Endothelial cell of umbilical vein (primary cell): ENCODE measurements around the gene EPHA4. TPM values are rescaled to one million over a fixed set of nuclear protein-coding genes. Genes with fewer than 3 reads are reported as not detected.
A peak's percentile ranks its signal among the peaks of the same experiment; 100 is the strongest.

Source experiments
- Bru-seq: library from RNA; stranded (reverse); fragments of 400-500 nt; gene quantifications from one replicate; lab custom pipeline; 2021; lab: Mats Ljungman, UMichigan
- BruChase-seq, 2 experiments: library from RNA; stranded (reverse); fragments of 400-500 nt; gene quantifications; one replicate each; lab custom pipeline; 2021; lab: Mats Ljungman, UMichigan
- BruUV-seq: library from RNA; stranded (reverse); fragments of 400-500 nt; replicated peaks from 2 replicates; lab custom pipeline; 2021; lab: Mats Ljungman, UMichigan
- CTCF ChIA-PET: fragments of 300-600, 350-600 bp; sonication (Branson Sonifier 250); formaldehyde crosslinking; loops from one replicate; lab custom pipeline; 2021; ENCODE audit warnings: antibody characterized with exemption, inconsistent platforms; lab: Charles Lee
- POLR2A ChIA-PET: fragments of 300-600, 350-600 bp; sonication (Branson Sonifier 250); formaldehyde crosslinking; loops from one replicate; lab custom pipeline; 2021; ENCODE audit warnings: antibody characterized with exemption, inconsistent platforms; lab: Charles Lee
- DNase-seq: peaks from one replicate; pipeline ENCODE4 v3.0.0-alpha.2; 2011; ENCODE audit warnings: low read depth, low spot score
- FAIRE-seq: peaks from 2 replicates; lab custom pipeline; 2011; peaks lifted over from hg19 to GRCh38; lab: Jason Lieb, UNC
- H2AFZ ChIP-seq: 2 replicates; pipeline ENCODE4 v1.6.0; 2012; ENCODE audit warnings: low read depth, low read length, control low read depth, inconsistent platforms
- H3K27ac ChIP-seq: 2 replicates; pipeline ENCODE4 v1.5.1; 2011; ENCODE audit warnings: low read depth, mild to moderate bottlenecking, control low read depth, low read length, moderate library complexity; ENCODE audit not compliant: insufficient read depth
- H3K27me3 ChIP-seq, 2 experiments: 2 replicates each; pipeline versions ENCODE4 v1.6.0 to v1.6.1; 2011; ENCODE audit warnings: low read length in 2 of 2, mixed read lengths in 1 of 2; ENCODE audit not compliant: control insufficient read depth in 2 of 2, insufficient read depth in 2 of 2
- H3K36me3 ChIP-seq, 2 experiments: 2 replicates in 1 of 2; 3 replicates in 1 of 2; pipeline ENCODE4 v1.5.1; 2011; ENCODE audit warnings: low read length in 2 of 2, mild to moderate bottlenecking in 1 of 2, moderate library complexity in 1 of 2; ENCODE audit not compliant: control insufficient read depth in 2 of 2, insufficient read depth in 2 of 2; ENCODE audit errors: extremely low read depth in 1 of 2
- H3K4me1 ChIP-seq: 3 replicates; pipeline ENCODE4 v1.5.1; 2011; ENCODE audit warnings: mild to moderate bottlenecking, low read length; ENCODE audit not compliant: control insufficient read depth, insufficient read depth; ENCODE audit errors: extremely low read depth
- H3K4me2 ChIP-seq: 2 replicates; pipeline ENCODE4 v1.6.1; 2011; ENCODE audit warnings: low read length, control low read depth, mixed read lengths; ENCODE audit not compliant: insufficient read depth
- H3K4me3 ChIP-seq, 3 experiments: fragments of 200-600 bp in 1 of 3; sonication (generic), shearing (Covaris generic) in 1 of 3; replicated peaks in 1 of 3; 2 replicates each; pipeline ENCODE4 v1.5.1; 2011 to 2016; ENCODE audit warnings: control low read depth in 3 of 3, low read length in 3 of 3, mild to moderate bottlenecking in 2 of 3, inconsistent platforms in 1 of 3, low read depth in 1 of 3, moderate library complexity in 1 of 3; ENCODE audit not compliant: insufficient read depth in 1 of 3
- H3K79me2 ChIP-seq: 2 replicates; pipeline ENCODE4 v1.6.0; 2012; ENCODE audit warnings: low read length, inconsistent platforms; ENCODE audit not compliant: control insufficient read depth, insufficient read depth
- H3K9ac ChIP-seq: replicated peaks from 2 replicates; pipeline ENCODE3; 2011; ENCODE audit warnings: low read length, control low read depth; ENCODE audit not compliant: insufficient read depth; ENCODE audit errors: extremely low read depth
- H3K9me1 ChIP-seq: replicated peaks from 3 replicates; pipeline ENCODE4 v1.6.0; 2011; ENCODE audit warnings: mild to moderate bottlenecking, low read length; ENCODE audit not compliant: control insufficient read depth, insufficient read depth; ENCODE audit errors: extremely low read depth
- H3K9me3 ChIP-seq: replicated peaks from 2 replicates; pipeline ENCODE4 v1.5.1; 2012; ENCODE audit warnings: low read length, inconsistent platforms; ENCODE audit not compliant: control insufficient read depth, insufficient read depth
- H4K20me1 ChIP-seq: replicated peaks from 2 replicates; pipeline ENCODE3; 2011; ENCODE audit warnings: mild to moderate bottlenecking, low read length; ENCODE audit not compliant: control insufficient read depth, insufficient read depth; ENCODE audit errors: extremely low read depth
- EZH2 ChIP-seq: IDR thresholded peaks from 2 replicates; pipeline ENCODE4 v1.6.1; 2012; ENCODE audit warnings: borderline replicate concordance, low read depth, mild to moderate bottlenecking, moderate library complexity, low read length, inconsistent platforms; ENCODE audit not compliant: severe bottlenecking
- JUN ChIP-seq: IDR thresholded peaks from 2 replicates; pipeline ENCODE4 v1.6.1; 2011; ENCODE audit warnings: borderline replicate concordance, low read depth; ENCODE audit not compliant: insufficient read length, insufficient read depth
- MYC ChIP-seq: IDR thresholded peaks from one replicate; pipeline ENCODE4 v1.6.1; 2011; ENCODE audit warnings: mild to moderate bottlenecking, low read depth, low read length
- POLR2A ChIP-seq: IDR thresholded peaks from 2 replicates; pipeline ENCODE4 v1.6.1; 2012; ENCODE audit warnings: low read depth, mild to moderate bottlenecking, control low read depth, low read length
- POLR2AphosphoS5 ChIP-seq: IDR thresholded peaks from 2 replicates; pipeline ENCODE4 v1.6.1; 2012; ENCODE audit warnings: low read depth, mild to moderate bottlenecking, control low read depth, low read length, moderate library complexity; ENCODE audit not compliant: insufficient read depth
- dilution Hi-C: fragments of 300-500 bp; cut with MboI; formaldehyde crosslinking; loops from one replicate; pipeline ENCODE4 v1.15.0; 2019; ENCODE audit warnings: low sequenced_read_pairs; ENCODE audit not compliant: extremely low pct_ligation_motif_present
- intact Hi-C: fragments of 100-400 bp; cut with micrococcal nuclease; formaldehyde crosslinking; loops from one replicate; pipeline ENCODE4 v1.10.0; 2022
- long read RNA-seq: library from polyadenylated mRNA; stranded (forward); transcript quantifications from one replicate; pipeline ENCODE4 v2.0.0, GENCODE V29; 2021
- polyA minus RNA-seq, 3 experiments: library from RNA; depleted of rRNA, polyadenylated mRNA; stranded (reverse); fragments of >200 nt; gene quantifications; 1 replicate in 1 of 3; 2 replicates in 2 of 3; pipeline ENCODE4 v1.2.3, GENCODE V29; 2011
- polyA plus RNA-seq, 4 experiments: library from polyadenylated mRNA; depleted of rRNA in 3 of 4; stranded (reverse) in 3 of 4; unstranded in 1 of 4; fragments of >200 nt; gene quantifications; 2 replicates each; pipeline versions ENCODE4 v1.2.1 to v1.2.3, GENCODE V29; 2011 to 2012; ENCODE audit warnings: missing spikeins in 1 of 4
- total RNA-seq: library from RNA; stranded (reverse); gene quantifications from 2 replicates; pipeline ENCODE4 v1.2.3, GENCODE V29; 2021
- TF ChIP-seq, protein P1 (sequence below): IDR thresholded peaks from 2 replicates; pipeline ENCODE4 v1.6.1; 2011; ENCODE audit not compliant: insufficient read depth, insufficient read length

EPHA4 gene
- total RNA-seq: 17.4 and 19.8 TPM in 2 replicates
- polyA plus RNA-seq: 11.5 and 11.9 TPM in 2 replicates
- 6.4 and 7.6 TPM in 2 replicates for polyA plus RNA-seq (2011; cell fraction: cytosol; rRNA removed)
- 40.6 and 42.1 TPM in 2 replicates for polyA plus RNA-seq (2011; cell fraction: nucleus; rRNA removed)
- 11.0 and 18.2 TPM in 2 replicates for polyA plus RNA-seq (2012)
- 42.8 and 61.4 TPM in 2 replicates for polyA minus RNA-seq
- polyA minus RNA-seq (2011; cell fraction: cytosol; rRNA and poly(A)+ RNA removed): not detected
- polyA minus RNA-seq (2011; cell fraction: nucleus; rRNA and poly(A)+ RNA removed): 73.1 and 96.4 TPM in 2 replicates
- Bru-seq, nascent RNA: percentile 78 among the genes with signal in this experiment
- percentile 56 among the genes with signal in this experiment for BruChase-seq, experiment 1, labeled RNA remaining after a 6-hour chase
- BruChase-seq, experiment 2, labeled RNA remaining after a 2-hour chase: percentile 65 among the genes with signal in this experiment
- long read RNA-seq, full-length matches to known transcripts: 3 of 7 reads
- long read RNA-seq, partial matches to known transcripts: 2 of 7 reads
- long read RNA-seq, other reads (novel, unspliced or antisense): 2 of 7 reads

DNA sequence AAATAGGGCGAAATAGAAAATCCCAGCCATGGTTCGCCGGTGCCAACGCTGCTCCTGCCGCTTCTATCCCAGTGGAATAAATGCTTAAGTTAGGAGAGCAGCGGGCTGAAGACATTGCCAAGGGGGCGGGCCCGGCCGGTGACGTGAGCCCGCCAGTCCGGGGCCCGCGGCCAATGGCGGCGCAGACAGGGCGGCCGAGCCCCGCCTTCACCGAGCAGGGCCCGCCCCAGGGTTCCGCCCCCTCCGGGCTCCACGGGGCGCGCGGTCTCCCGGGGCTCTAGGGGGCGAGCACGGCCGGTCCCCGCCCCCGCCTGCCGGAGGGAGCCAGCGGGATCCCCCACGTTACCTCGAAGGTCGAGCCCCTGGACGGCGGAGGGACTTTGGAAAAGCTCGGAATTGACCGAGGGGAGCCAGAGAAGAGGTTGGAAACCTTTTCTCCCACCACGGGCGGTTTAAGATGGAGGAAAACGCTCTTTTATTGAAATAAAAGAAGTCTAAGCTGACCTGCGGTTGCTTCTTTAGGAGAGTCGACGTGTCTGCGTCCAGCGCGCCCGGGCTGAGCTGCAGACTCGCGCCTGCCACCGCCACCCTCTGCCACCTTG lies at the start of gene EPHA4:
TSS of gene EPHA4 (minus strand) at position 86 of the 602 bp plus-strand sequence. CDS start at position 30, 56 bp downstream.
- no peaks in the 10 kb centered on the region for H3K9me3 ChIP-seq
- peaks cover 3 to 8% of the 10 kb centered on the region in 2 experiments for H3K27me3 ChIP-seq
- H3K27ac ChIP-seq: peak within 1 kb of the TSS; percentile 27
- no peaks in the 10 kb centered on the region for H3K36me3 ChIP-seq
- no peaks in the 10 kb centered on the region for H4K20me1 ChIP-seq
- DNase-seq (peak; percentile 94), FAIRE-seq (peak; percentile 96)
- peak within 1 kb of the TSS; percentile 74 for H2AFZ ChIP-seq
- peak within 1 kb of the TSS; percentile 53 to 70 (median 67) for H3K4me3 ChIP-seq
- ChIA-PET CTCF (interaction anchor here (1.0 to 4.5 kb wide), 18 partner anchors 9 to 1836 kb away, joined by 3 to 87 read pairs (median 5); no protein-coding TSS in a partner anchor), POLR2A (no interaction called here)
- H3K4me1 ChIP-seq: peaks cover 10% of the 10 kb centered on the region
- peaks cover 10% of the 10 kb centered on the region for H3K79me2 ChIP-seq
- H3K9ac ChIP-seq: peak within 1 kb of the TSS; percentile 71
- H3K4me2 ChIP-seq: peak within 1 kb of the TSS; percentile 88
- H3K9me1 ChIP-seq: no peaks in the 10 kb centered on the region
- no TSS peak for BruUV-seq
- dilution Hi-C loops (no loop called here), intact Hi-C loops (loop anchor here (1.0 to 10.0 kb wide), 12 partner anchors 54 to 485 kb away; no protein-coding TSS in a partner anchor)
- TF ChIP-seq, protein P1, sequence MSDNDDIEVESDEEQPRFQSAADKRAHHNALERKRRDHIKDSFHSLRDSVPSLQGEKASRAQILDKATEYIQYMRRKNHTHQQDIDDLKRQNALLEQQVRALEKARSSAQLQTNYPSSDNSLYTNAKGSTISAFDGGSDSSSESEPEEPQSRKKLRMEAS: no peak
- peak; percentile 90 for TF ChIP-seq POLR2A
- TF ChIP-seq EZH2: no peak
- no peak for TF ChIP-seq MYC
- TF ChIP-seq JUN: no peak
- TF ChIP-seq POLR2AphosphoS5: peak; percentile 61
